ENCODE results near the gene KRTAP21-1. TPM values are rescaled to one million over a fixed set of nuclear protein-coding genes. Genes with fewer than 3 reads are reported as not detected.

KRTAP21-1 gene
- polyA plus RNA-seq, 1 donor from 2014 or later: not detected

DNA sequence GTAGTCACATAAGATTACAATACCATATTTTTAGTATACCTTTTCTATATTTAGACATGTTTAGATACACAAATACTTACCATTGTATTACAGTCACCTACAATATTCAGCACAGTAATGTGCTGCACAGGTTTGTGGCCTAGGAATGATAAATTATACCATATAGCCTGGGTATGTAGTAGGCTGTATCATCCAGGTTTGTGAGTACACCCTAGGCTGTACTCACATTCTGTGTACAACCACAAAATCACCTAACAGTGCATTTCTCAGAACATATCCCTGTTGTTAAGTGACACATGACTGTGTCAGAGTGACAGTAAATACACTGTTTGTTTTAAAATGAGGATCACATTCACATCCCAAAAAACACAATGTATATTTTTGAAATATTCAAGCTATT, 47.8 kb downstream of the KRTAP21-1 start:
- Histone ChIP-seq H3K4me2 (ENCODE audit: low read length) (no peak overlapping the region), H3K4me3 (ENCODE audit: low read length) (no peak overlapping the region), H3K9me3 (ENCODE audit: low read length) (no peaks in the 10 kb centered on the region), H2AFZ (ENCODE audit: low read depth, low read length) (no peak overlapping the region), H3K36me3 (ENCODE audit: insufficient read depth, low read length) (no peaks in the 10 kb centered on the region), H4K20me1 (ENCODE audit: insufficient read depth) (no peaks in the 10 kb centered on the region), H3K27me3 (ENCODE audit: insufficient read depth, low read depth, low read length) (no peaks in the 10 kb centered on the region), H3K79me2 (replicated peaks; ENCODE audit: insufficient read depth, low read length) (no peaks in the 10 kb centered on the region), H3K9ac (ENCODE audit: low read length) (no peak overlapping the region), H3K27ac (ENCODE audit: low read length) (no peak overlapping the region), H3F3A (ENCODE audit: insufficient read depth, low read length, poor library complexity, severe bottlenecking) (no peaks in the 10 kb centered on the region), H3K9me2 (ENCODE audit: insufficient read depth, low read length) (no peaks in the 10 kb centered on the region)
- no peak for TF ChIP-seq POLR2AphosphoS5 (IDR thresholded peaks at IDR 0.05)
- TF ChIP-seq, protein P1, sequence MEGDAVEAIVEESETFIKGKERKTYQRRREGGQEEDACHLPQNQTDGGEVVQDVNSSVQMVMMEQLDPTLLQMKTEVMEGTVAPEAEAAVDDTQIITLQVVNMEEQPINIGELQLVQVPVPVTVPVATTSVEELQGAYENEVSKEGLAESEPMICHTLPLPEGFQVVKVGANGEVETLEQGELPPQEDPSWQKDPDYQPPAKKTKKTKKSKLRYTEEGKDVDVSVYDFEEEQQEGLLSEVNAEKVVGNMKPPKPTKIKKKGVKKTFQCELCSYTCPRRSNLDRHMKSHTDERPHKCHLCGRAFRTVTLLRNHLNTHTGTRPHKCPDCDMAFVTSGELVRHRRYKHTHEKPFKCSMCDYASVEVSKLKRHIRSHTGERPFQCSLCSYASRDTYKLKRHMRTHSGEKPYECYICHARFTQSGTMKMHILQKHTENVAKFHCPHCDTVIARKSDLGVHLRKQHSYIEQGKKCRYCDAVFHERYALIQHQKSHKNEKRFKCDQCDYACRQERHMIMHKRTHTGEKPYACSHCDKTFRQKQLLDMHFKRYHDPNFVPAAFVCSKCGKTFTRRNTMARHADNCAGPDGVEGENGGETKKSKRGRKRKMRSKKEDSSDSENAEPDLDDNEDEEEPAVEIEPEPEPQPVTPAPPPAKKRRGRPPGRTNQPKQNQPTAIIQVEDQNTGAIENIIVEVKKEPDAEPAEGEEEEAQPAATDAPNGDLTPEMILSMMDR (IDR thresholded peaks at IDR 0.05; ENCODE audit: poor library complexity, severe bottlenecking): no peak
- TF ChIP-seq EZH2 (IDR thresholded peaks at IDR 0.05; ENCODE audit: borderline replicate concordance, insufficient read depth, low read length, poor library complexity, severe bottlenecking): no peak
- no peak for TF ChIP-seq RAD21 (conservative IDR thresholded peaks at IDR 0.05)

Small RNA genes lying within 50 kb of the gene (small RNA-seq; reads per million reads assigned to genes)
- 0 reads per million in 3 experiments for gene AP000244.1
- gene KRTAP21-3: 0 reads per million in 3 experiments
- 0 reads per million in 3 experiments for gene KRTAP8-2P

Other genes starting within 250 kb of the KRTAP21-1 start
- gene KRTAP19-6, start 213.6 kb downstream of the KRTAP21-1 start, polyA plus RNA-seq: not detected in 2 replicates
- gene KRTAP19-7, start 194.1 kb downstream of the KRTAP21-1 start, polyA plus RNA-seq: not detected in 2 replicates
- gene KRTAP22-2, start 165.0 kb downstream of the KRTAP21-1 start, polyA plus RNA-seq: not detected in 2 replicates
- gene KRTAP6-3, start 163.0 kb downstream of the KRTAP21-1 start, polyA plus RNA-seq: not detected in 2 replicates
- gene KRTAP6-2, start 156.5 kb downstream of the KRTAP21-1 start, polyA plus RNA-seq: not detected in 2 replicates
- not detected in 2 replicates for gene KRTAP22-1, start 154.3 kb downstream of the KRTAP21-1 start, polyA plus RNA-seq
- not detected in 2 replicates for gene KRTAP6-1, start 141.5 kb downstream of the KRTAP21-1 start, polyA plus RNA-seq
- not detected in 2 replicates for gene KRTAP20-1, start 139.0 kb downstream of the KRTAP21-1 start, polyA plus RNA-seq
- gene KRTAP20-4, start 134.8 kb downstream of the KRTAP21-1 start, polyA plus RNA-seq: not detected in 2 replicates
- not detected in 2 replicates for gene KRTAP20-2, start 120.2 kb downstream of the KRTAP21-1 start, polyA plus RNA-seq
- gene KRTAP20-3, start 112.6 kb downstream of the KRTAP21-1 start, polyA plus RNA-seq: not detected in 2 replicates
- gene KRTAP21-3, start 36.7 kb downstream of the KRTAP21-1 start, polyA plus RNA-seq: not detected in 2 replicates
- gene KRTAP21-2, start 8.2 kb downstream of the KRTAP21-1 start, polyA plus RNA-seq: not detected in 2 replicates
- not detected in 2 replicates for gene KRTAP8-1, start 57.8 kb upstream of the KRTAP21-1 start, polyA plus RNA-seq
- not detected in 2 replicates for gene KRTAP7-1, start 74.3 kb upstream of the KRTAP21-1 start, polyA plus RNA-seq
- gene KRTAP11-1, start 126.2 kb upstream of the KRTAP21-1 start, polyA plus RNA-seq: not detected in 2 replicates